Naive thymus-derived CD8-positive, alpha-beta T cell (primary cell): ENCODE data around the gene TMPRSS9. TPM values are rescaled to one million over a fixed set of nuclear protein-coding genes. Genes with fewer than 3 reads are reported as not detected.
"Not testable (repeated sequence)": the region's sequence is repeated elsewhere in the genome, so short reads cannot be mapped to it uniquely, and the experiment has no call there.

Experiments used
- ATAC-seq, 2 donors: fragments of 150-1000 bp; cut with Tn5 transposase in 1 of 2; sonication (Bioruptor Pico), chemical (Tn5 transposase) in 1 of 2; 1 replicate in 1 of 2; 2 replicates in 1 of 2; pipeline ENCODE4 v1.10.0; 2021; ENCODE audit warnings: mild to moderate bottlenecking in 2 of 2, moderate library complexity in 2 of 2
- POLR2A ChIA-PET: fragments of 350-600 bp; sonication (Branson Sonifier 250); formaldehyde crosslinking; loops from one replicate; lab custom pipeline; 2021; ENCODE audit warnings: antibody characterized with exemption; lab: Charles Lee
- DNase-seq, 10 donors: peaks; one replicate each; pipeline versions ENCODE4 v3.0.0 to v3.0.0-alpha.2; 2020 to 2022
- H3K27ac Mint-ChIP-seq, 10 donors: one replicate each; pipeline ENCODE4 v1.8.0; 2020 to 2022; ENCODE audit warnings: mild to moderate bottlenecking in 10 of 10, mixed read lengths in 10 of 10, moderate library complexity in 4 of 10, inconsistent platforms in 1 of 10
- H3K27me3 Mint-ChIP-seq, 5 donors: one replicate each; pipeline ENCODE4 v1.8.0; 2021 to 2022; ENCODE audit warnings: mixed read lengths in 5 of 5
- H3K36me3 Mint-ChIP-seq, 3 donors: one replicate each; pipeline ENCODE4 v1.8.0; 2020 to 2022; ENCODE audit warnings: mixed read lengths in 3 of 3, mild to moderate bottlenecking in 2 of 3, inconsistent platforms in 1 of 3
- H3K4me1 Mint-ChIP-seq, 4 donors: one replicate each; pipeline ENCODE4 v1.8.0; 2021 to 2022; ENCODE audit warnings: mixed read lengths in 4 of 4
- H3K4me3 Mint-ChIP-seq, 10 donors: one replicate each; pipeline ENCODE4 v1.8.0; 2020 to 2022; ENCODE audit warnings: mild to moderate bottlenecking in 10 of 10, mixed read lengths in 10 of 10, moderate library complexity in 6 of 10, inconsistent platforms in 1 of 10
- H3K9me3 Mint-ChIP-seq, 9 donors: one replicate each; pipeline ENCODE4 v1.8.0; 2020 to 2022; ENCODE audit warnings: mixed read lengths in 9 of 9, mild to moderate bottlenecking in 3 of 9, inconsistent platforms in 1 of 9, moderate library complexity in 1 of 9
- polyA plus RNA-seq, 3 donors: library from polyadenylated mRNA; unstranded; fragments of 300-500 nt; fragmentation: Illumina TruSeq; gene quantifications; one replicate each; pipeline ENCODE4 v1.2.3, GENCODE V29; 2021
- total RNA-seq, 8 experiments: library from RNA in 2 of 8; stranded (reverse) in 2 of 8; gene quantifications; one replicate each; pipeline ENCODE4 v1.2.3 and lab custom pipeline; 2021 to 2026

TMPRSS9 gene
- total and polyA plus RNA-seq, 5 experiments from 2014 or later, result not detected

GRCh38 chr19:2392366-2392765 lies 32.3 kb downstream of the TMPRSS9 start:
- ATAC-seq (no peak), DNase-seq (no peak)
- Mint-ChIP-seq H3K27ac (peak overlapping the region in 1 of 10 donors; percentile 4), H3K27me3 (peaks cover 0 to 6% (median 0%) of the 10 kb centered on the region in 5 donors), H3K4me3 (no peak overlapping the region), H3K4me1 (peaks cover 3 to 16% (median 5%) of the 10 kb centered on the region in 4 donors), H3K9me3 (no peaks in the 10 kb centered on the region), H3K36me3 (no peaks in the 10 kb centered on the region)
- POLR2A ChIA-PET, result interaction anchor here (0.5 to 2.7 kb wide), 6 partner anchors 35 to 153 kb away, joined by 3 to 14 read pairs (median 5); partner anchors contain the start of genes PEAK3 and TIMM13

GRCh38 chr19:2392899-2393298 lies 32.8 kb downstream of the TMPRSS9 start:
- Mint-ChIP-seq H3K4me3 (peak overlapping the region in 2 of 10 donors; percentile 29 to 50), H3K27ac (peak overlapping the region in 1 of 10 donors; percentile 3), H3K4me1 (peaks cover 3 to 16% (median 5%) of the 10 kb centered on the region in 4 donors)
- not testable (repeated sequence) for H3K27me3 Mint-ChIP-seq, ATAC-seq, H3K9me3 Mint-ChIP-seq, H3K36me3 Mint-ChIP-seq
- POLR2A ChIA-PET, result interaction anchor here (0.5 to 2.7 kb wide), 7 partner anchors 35 to 153 kb away, joined by 3 to 15 read pairs (median 7); partner anchors contain the start of genes PEAK3 and TIMM13
- peak in 1 of 10 donors; percentile 5 for DNase-seq

DNA sequence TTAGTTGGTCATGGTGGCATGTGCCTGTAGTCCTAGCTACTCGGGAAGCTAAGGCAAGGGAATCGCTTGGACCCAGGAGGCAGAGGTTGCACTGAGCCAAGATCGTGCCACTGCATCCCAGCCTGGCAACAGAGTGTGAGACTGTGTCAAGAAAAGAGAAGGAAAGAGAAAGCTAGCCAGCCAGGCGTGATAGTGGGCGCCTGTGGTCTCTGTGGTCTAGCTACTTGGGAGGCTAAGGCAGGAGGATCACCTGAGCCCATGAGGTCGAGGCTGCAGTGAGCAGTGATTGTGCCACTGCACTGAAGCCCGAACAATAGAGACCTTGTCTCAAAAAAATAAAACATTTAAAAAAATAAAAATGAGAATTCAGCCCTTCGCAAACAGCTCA lies 34.0 kb downstream of the TMPRSS9 start:
- Mint-ChIP-seq H3K27ac (peak overlapping the region in 8 of 10 donors; percentile 51 to 93 (median 82)), H3K4me1 (peaks cover 3 to 16% (median 5%) of the 10 kb centered on the region in 4 donors), H3K27me3 (peaks cover 0 to 6% (median 0%) of the 10 kb centered on the region in 5 donors), H3K4me3 (peak overlapping the region in 8 of 10 donors; percentile 38 to 88 (median 76)), H3K9me3 (no peaks in the 10 kb centered on the region), H3K36me3 (no peaks in the 10 kb centered on the region)
- ATAC-seq (peak; percentile 26 to 52), DNase-seq (no peak)
- POLR2A ChIA-PET, result interaction anchor here (0.6 to 2.7 kb wide), 12 partner anchors 17 to 903 kb away, joined by 3 to 15 read pairs (median 4); partner anchors contain the start of genes GADD45B, REEP6 and TIMM13

DNA sequence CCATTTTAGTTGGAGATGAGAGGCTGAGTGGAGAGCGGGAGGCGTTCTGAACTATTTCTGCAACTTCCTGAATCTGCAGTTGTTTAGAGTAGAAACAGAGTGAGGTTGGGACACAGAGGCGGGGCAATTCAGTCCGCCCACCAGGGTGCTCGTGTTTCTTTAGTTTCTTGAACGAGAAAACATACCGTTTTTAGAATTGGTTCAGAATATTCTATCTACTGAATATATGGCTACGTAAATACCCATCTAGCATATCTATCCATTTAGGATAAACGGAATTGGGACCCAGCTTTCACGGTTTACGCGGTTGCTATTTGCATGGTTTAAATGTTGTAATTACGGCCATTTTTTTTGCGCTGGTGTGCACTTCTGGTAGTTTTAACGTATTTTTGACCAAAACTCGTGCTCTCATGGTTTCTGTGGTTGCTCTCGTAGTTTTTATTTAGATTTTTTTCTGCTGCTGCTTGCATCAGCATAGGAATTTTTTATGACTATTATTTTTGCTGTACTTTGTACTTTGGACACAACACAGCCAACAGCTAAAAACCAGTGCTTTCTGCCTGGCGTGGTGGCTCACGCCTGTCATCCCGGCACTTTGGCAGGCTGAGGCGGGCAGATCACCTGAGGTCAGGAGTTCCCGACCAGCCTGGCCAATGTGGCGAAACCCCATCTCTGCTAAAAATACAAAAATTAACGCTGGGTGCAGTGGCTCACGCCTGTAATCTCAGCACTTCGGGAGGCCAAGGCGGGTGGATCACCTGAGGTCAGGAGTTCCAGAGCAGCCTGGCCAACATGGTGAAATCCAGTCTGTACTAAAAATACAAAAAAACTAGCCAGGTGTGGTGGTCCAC lies 34.6 kb downstream of the TMPRSS9 start:
- Mint-ChIP-seq H3K4me3 (peak overlapping the region; percentile 38 to 88 (median 68)), H3K4me1 (peaks cover 3 to 16% (median 5%) of the 10 kb centered on the region in 4 donors), H3K27ac (peak overlapping the region in 8 of 10 donors; percentile 51 to 93 (median 86)), H3K9me3 (no peaks in the 10 kb centered on the region), H3K36me3 (no peaks in the 10 kb centered on the region), H3K27me3 (peaks cover 0 to 6% (median 0%) of the 10 kb centered on the region in 5 donors)
- ATAC-seq (peak; percentile 87 to 89), DNase-seq (peak in 4 of 10 donors; percentile 11 to 22 (median 20))
- POLR2A ChIA-PET, result interaction anchor here (0.7 to 2.7 kb wide), 12 partner anchors 16 to 904 kb away, joined by 3 to 15 read pairs (median 4); partner anchors contain the start of genes GADD45B, REEP6 and TIMM13

DNA sequence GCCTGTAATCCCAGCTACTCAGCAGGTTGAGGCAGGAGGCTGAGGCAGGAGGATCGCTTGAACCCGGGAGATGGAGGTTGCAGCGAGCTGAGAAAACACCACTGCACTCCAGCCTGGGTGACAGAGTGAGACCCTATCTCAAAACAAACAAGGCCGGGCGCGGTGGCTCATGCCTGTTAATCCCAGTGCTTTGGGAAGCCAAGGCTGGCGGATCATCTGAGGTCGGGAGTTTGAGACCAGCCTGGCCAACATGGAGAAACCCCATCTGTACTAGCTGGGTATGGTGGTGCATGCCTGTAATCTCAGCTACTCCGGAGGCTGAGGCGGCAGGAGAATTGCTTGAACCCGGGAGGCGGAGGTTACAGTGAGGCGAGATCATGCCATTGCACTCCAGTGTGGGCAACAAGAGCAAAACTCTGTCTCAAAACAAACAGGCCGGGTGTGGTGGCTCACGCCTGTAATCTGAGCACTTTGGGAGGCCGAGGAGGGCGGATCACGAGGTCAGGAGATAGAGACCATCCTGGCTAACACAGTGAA lies 35.3 kb downstream of the TMPRSS9 start:
- not testable (repeated sequence) for ATAC-seq, H3K4me3 Mint-ChIP-seq, H3K36me3 Mint-ChIP-seq, DNase-seq, H3K9me3 Mint-ChIP-seq, H3K27me3 Mint-ChIP-seq
- POLR2A ChIA-PET, result interaction anchor here (0.5 to 2.7 kb wide), 3 partner anchors 32 to 125 kb away, joined by 5 to 15 read pairs (median 7); partner anchors contain the start of gene TIMM13
- H3K4me1 Mint-ChIP-seq, result peaks cover 3 to 16% (median 5%) of the 10 kb centered on the region in 4 donors
- peak overlapping the region in 2 of 10 donors; percentile 70 to 86 for H3K27ac Mint-ChIP-seq

- H3K9me3 Mint-ChIP-seq, H3K36me3 Mint-ChIP-seq, POLR2A ChIA-PET, H3K4me3 Mint-ChIP-seq, H3K27me3 Mint-ChIP-seq, DNase-seq, ATAC-seq, H3K27ac Mint-ChIP-seq: not testable (repeated sequence)
- peaks cover 0 to 12% (median under 1%) of the 10 kb centered on the region in 4 donors for H3K4me1 Mint-ChIP-seq
Observed at GRCh38 chr19:2397173-2397572, 37.1 kb downstream of the TMPRSS9 start.

GRCh38 chr19:2398735-2399305 lies 38.8 kb downstream of the TMPRSS9 start:
- H3K36me3 Mint-ChIP-seq, result no peaks in the 10 kb centered on the region
- POLR2A ChIA-PET, result no interaction called here
- DNase-seq, result no peak
- no peaks in the 10 kb centered on the region for H3K9me3 Mint-ChIP-seq
- no peak overlapping the region for H3K4me3 Mint-ChIP-seq
- no peak for ATAC-seq
- peaks cover 0 to 12% (median 2%) of the 10 kb centered on the region in 4 donors for H3K4me1 Mint-ChIP-seq
- no peak overlapping the region for H3K27ac Mint-ChIP-seq
- H3K27me3 Mint-ChIP-seq, result peaks cover 0 to 1% (median 0%) of the 10 kb centered on the region in 5 donors

GRCh38 chr19:2399582-2399981 lies 39.5 kb downstream of the TMPRSS9 start:
- H3K36me3 Mint-ChIP-seq, result no peaks in the 10 kb centered on the region
- H3K27ac Mint-ChIP-seq, result no peak overlapping the region
- peaks cover 0 to 5% (median 1%) of the 10 kb centered on the region in 4 donors for H3K4me1 Mint-ChIP-seq
- no peak overlapping the region for H3K4me3 Mint-ChIP-seq
- POLR2A ChIA-PET, result no interaction called here
- H3K9me3 Mint-ChIP-seq, result no peaks in the 10 kb centered on the region
- ATAC-seq (no peak), DNase-seq (no peak)
- H3K27me3 Mint-ChIP-seq, result no peaks in the 10 kb centered on the region

- POLR2A ChIA-PET, result no interaction called here
- peaks cover 0 to 8% (median 0%) of the 10 kb centered on the region in 4 donors for H3K4me1 Mint-ChIP-seq
Observed at GRCh38 chr19:2408247-2408646, 48.2 kb downstream of the TMPRSS9 start.

GRCh38 chr19:2409352-2409912 lies 49.4 kb downstream of the TMPRSS9 start:
- Mint-ChIP-seq H3K4me3 (no peak overlapping the region), H3K4me1 (peaks cover 0 to 9% (median 0%) of the 10 kb centered on the region in 4 donors)
- POLR2A ChIA-PET, result interaction anchor here (0.5 to 1.3 kb wide), 2 partner anchors 50 to 135 kb away, joined by 3 read pairs; no protein-coding TSS in a partner anchor

More at GRCh38 chr19:2408247-2408646, 48.2 kb downstream of the TMPRSS9 start:
- Mint-ChIP-seq H3K36me3 (no peaks in the 10 kb centered on the region), H3K9me3 (peaks cover 0 to 2% (median 0%) of the 10 kb centered on the region in 9 donors), H3K27me3 (peaks cover 0 to 9% (median 4%) of the 10 kb centered on the region in 5 donors), H3K27ac (no peak overlapping the region), H3K4me3 (no peak overlapping the region)
- DNase-seq (no peak), ATAC-seq (no peak)

DNA sequence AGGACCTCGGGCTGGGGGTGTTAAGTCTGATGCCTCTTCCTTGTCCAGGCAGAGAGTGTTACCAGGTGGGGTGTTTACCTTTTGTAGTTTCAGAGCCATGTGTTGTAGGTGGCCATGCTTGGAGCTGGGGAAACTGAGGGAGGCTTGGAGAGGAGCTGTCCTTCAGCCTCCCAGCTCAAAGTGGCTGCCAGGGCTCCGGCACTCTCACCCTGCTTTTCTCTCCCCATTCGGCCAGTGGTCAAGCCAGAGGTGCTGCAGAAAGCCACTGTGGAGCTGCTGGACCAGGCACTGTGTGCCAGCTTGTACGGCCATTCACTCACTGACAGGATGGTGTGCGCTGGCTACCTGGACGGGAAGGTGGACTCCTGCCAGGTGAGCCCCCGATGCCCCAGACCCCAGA lies 50.0 kb downstream of the TMPRSS9 start:
- no peak for ATAC-seq
- H3K9me3 Mint-ChIP-seq, result peaks cover 0 to 2% (median 0%) of the 10 kb centered on the region in 9 donors
- POLR2A ChIA-PET, result interaction anchor here (0.5 to 1.3 kb wide), 3 partner anchors 19 to 135 kb away, joined by 3 to 4 read pairs (median 3); no protein-coding TSS in a partner anchor
- peak overlapping the region in 1 of 10 donors; percentile 73 for H3K27ac Mint-ChIP-seq
- DNase-seq, result no peak
- no peaks in the 10 kb centered on the region for H3K36me3 Mint-ChIP-seq
- H3K4me1 Mint-ChIP-seq, result peaks cover 0 to 9% (median 0%) of the 10 kb centered on the region in 4 donors
- peaks cover 0 to 9% (median 4%) of the 10 kb centered on the region in 5 donors for H3K27me3 Mint-ChIP-seq
- no peak overlapping the region for H3K4me3 Mint-ChIP-seq

More at GRCh38 chr19:2409352-2409912, 49.4 kb downstream of the TMPRSS9 start:
- ATAC-seq (no peak), DNase-seq (no peak)
- Mint-ChIP-seq H3K27ac (peak overlapping the region in 2 of 10 donors; percentile 73 to 77), H3K27me3 (peaks cover 0 to 9% (median 4%) of the 10 kb centered on the region in 5 donors), H3K36me3 (no peaks in the 10 kb centered on the region), H3K9me3 (peaks cover 0 to 2% (median 0%) of the 10 kb centered on the region in 9 donors)
